NCI-H1417 treated with DMSO at 0.1 percent for 48 hours (cell line): Measurements from ENCODE around the gene CD248.
A peak's percentile ranks its signal among the peaks of the same experiment; 100 is the strongest.
"Not testable (repeated sequence)": the region's sequence is repeated elsewhere in the genome, so short reads cannot be mapped to it uniquely, and the experiment has no call there.

Experiments used
- DNase-seq: peaks from one replicate; lab custom pipeline; 2025; lab: John Stamatoyannopoulos, UW

Gene CD248

DNA sequence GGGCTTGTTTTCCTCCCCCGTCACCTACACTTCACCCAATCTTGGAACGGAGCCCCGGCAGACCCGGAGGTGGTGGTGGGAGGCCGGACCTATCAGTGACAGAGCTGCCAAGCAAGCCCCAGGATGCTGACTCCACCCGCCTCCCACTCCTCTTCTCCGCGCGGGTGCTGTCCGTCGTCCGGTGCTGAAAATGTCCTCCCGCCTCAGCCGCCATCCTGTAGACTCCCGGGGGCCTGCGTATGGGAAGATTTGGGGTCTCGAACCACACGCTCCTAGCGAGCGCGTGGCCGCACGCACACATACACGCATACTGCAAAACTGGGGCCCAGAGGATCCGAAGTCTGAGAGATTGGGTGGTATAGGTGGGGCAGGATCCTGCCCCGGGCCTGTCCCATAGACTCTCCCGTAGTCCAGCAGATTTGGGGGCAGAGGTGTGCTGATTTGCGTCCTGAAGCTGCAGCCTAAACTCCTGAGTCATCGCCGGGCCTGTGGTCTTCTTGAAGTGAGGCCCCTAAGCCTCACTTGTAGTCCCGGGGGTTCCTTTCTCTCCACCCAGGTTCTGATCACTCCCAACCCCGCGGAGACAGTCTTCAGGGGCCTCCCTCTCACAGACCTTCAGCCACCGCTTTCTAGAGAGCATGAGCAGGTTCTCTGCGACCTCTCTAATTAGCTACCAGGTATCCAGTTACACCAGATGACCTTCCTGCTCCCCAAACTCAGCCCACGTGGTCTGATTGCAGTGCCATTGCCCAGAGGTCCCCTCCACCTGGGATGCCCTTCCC, 27.1 kb downstream of the CD248 start:
- DNase-seq, result no peak

DNA sequence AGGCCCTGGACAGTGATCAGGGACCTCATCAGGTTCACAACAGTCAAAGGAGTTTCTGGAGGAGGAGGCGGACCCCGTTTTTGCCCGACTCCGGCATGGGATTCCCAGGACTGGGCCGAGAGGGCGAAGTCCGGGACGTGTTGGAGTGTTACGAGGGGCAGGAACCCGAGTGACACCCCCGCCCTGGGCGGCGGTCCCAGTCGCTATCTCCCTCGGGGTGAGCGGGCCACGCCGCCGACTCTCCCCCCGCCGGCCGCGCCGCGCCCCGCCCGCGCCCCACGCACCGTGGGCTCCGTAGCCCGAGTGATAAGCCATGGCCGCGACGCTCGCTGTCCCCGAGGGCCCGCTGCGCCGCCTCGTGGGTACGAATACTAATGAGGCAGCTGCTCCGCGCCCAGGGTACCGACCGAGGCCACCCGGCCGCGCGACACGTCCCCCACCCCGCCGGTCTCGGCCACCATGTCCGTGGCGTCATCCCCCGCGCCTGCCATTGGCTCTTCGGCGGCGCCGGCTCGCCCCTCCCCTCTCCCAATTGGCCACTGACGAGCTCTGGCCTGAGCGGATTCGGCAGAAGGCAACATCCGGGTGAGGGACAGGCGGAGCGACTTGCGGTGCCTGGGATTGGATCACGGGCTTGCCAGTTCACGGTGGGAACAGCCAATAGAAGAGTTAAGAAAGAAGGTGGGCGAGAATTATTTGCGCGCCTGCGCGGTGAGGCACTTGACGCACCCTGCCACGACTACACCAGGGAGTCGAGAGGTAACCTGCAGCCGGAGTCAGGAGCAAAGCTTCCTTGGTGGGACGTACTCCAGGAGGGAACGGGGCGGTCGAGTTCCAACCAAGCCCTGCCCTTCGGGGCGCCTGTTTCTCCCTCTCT, 27.9 kb downstream of the CD248 start, which contains the start of gene YIF1A:
TSS of gene YIF1A (minus strand) at position 473 of the 877 bp plus-strand sequence. CDS start at position 315, 158 bp downstream.
- DNase-seq, result peak; percentile 98

DNA sequence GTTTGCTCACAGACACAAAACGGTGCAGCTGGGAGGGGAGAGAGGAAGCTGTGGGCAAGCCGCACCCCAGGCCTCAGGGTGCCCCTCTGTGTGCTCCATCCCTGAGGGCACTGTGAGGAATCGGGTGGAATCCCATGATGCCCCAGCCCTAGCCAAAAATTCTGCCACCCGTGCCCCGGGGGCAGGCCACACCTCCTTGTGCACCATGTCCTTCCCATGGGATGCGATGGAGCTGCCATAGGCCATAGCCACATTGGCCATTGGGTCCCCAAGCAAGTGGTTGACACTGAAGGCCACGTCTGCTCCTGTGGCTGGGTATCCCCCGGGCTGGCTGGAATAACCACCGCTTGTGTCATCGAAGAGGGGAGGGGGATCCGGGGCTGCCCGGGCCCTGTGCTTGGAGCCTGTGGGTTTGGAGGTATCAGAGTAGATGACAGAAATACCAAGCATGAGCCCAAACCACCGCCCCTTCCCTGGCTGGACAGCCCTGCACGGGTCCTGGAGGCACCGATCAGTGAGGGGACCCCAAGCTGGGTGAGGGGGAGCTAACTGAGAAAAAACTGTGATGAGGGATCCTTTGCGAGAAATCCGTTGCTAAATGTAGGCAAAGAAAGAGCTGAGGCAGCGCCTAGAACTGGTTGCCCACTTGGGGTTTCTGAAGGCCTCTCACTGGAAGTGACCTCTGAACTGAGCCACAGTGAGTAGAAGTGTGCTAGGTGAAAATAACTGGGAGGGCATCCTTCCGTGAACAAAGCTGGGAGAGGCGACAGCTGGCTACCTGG, 28.8 kb downstream of the CD248 start:
- no peak for DNase-seq

DNA sequence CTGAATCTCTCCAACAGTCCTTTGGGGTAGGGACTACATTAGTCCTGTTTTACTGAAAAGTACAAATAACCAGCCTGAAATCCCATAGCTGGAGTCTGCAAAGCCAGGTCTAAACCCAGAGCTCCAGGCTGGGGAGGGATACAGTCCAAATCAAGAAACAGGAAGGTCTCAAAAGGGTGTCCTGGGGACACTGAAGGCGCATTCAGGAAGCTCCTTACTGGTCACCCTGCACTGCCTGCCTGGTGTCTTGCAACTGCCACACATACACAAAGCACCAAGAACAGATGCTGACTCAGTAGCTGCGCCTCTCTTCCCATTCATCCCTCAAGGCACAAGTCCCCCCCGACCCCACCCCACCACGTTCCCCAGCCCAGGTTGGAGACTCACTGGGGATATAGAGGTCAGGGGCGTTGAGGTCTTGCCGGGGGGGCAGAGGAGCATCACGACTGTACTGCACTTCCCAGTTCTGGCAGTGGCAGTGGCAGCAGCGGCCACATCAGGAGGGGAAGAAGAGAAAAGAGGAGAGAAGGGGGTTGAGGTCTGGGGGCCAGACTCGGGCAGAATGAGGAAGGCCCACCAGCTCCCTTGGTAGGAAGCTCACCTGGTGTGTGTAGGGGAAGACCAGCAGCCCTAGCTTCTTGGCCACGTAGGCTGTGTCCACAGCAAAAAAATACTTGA, 29.5 kb downstream of the CD248 start:
- DNase-seq, result no peak

DNA sequence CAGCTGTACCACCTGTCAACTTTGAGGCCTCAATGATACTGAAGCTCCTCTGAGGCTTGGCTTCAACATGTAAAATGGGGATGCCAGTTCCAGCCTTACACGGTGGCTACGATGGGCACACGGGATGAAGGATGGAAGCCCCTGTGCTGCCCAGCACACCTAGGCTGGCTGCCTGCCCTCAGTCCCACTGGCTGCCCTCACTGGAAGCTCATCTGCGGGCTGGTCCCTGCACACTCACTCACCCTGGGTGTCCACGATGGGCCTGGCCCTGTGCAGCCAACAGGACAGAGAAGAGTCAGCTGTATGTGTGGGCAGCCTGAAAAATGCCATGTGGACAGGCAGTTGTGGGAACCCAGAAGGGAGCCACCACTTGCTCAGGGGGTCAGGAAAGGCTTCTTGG, 30.1 kb downstream of the CD248 start:
- DNase-seq, result no peak

DNA sequence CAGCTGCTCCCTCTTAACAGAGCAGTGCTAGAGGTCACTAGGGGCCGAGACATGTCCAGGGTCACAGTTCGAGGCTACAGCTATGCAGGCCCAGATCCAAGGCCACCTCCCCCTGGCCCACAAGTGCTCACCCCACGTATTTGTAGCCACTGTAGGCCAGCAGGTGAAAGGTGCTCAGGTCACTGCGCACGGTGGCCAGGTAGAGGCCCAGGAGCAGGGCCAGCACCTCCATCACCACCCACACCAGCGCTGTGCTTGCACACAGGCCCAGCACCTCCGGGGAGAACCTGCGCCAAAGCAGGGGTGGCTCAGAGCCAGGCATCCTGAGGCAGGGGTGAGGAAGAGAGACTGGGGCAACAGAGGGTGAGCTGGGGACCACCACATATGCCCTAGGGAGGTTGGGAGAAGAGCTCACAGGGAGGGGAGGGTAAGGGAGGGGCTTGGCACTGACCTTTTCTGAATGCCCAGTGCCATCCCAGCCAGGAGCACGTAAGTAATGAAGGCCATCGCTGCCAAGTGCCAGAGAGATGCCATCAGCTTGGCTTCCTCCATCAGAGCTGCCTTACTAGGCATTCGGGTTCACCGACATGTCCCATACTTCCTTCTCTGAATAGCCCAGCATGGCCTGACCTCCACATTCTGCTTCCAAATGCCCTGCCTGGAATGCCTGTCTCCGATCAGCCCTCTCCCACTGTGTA, 31.4 kb downstream of the CD248 start:
- DNase-seq, result no peak

DNA sequence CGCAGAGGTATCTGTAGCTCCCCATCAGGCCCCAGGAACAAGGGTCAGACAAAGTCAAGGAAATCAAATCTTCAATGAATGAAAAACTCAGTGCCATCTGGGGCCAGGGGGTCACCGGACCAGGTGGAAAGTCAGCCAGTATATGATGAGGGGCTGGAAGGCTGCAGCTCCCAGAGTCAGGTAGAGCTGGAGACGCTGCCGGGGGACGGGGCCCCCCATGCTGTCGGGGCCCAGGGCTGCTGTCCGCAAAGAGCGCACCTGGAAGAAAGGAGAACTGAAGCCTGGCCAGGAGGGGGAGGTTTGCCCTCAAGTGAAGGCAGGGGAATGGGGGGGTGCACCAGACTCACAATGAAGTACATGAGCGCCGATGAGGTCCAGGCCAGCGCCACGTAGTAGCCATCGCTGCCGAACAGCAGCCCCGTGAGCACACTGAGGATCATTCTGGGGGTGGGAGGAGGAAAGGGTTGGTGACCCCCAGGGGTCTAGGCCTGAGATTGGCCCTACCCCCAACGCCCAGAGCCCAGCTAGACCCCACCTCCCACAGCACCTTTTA, 32.2 kb downstream of the CD248 start:
- no peak for DNase-seq

DNA sequence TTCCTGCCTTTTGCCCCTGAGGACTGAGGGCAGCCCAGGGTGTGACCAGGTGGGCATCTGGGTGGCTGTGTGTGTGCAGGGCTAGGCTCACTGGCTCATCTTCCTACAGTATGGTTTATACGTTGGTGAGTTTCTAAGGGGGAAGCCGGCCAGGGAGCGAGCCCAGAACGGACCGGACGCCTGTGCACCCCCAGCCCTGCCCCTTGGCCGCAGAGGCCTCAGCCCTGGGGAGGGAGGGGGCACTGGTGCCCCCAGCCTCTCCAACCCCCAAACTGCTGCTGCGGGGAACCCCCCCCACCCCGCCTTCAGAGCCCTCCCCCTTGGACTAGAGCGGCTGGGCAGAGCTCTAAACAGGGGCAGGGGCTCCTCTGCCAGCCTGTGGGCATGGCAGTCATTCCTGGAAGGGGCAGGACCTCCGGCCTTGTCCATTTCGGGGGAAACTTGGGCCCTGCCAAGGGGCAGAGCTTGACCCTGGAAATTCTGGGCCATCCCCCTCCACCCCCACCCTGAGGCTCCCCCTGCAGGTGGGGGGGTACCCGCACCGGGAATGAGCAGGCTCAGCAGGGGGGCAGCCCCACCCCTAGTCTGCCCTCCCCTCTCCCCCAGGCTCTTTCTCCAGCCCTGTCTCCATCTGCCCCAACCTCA, 33.3 kb downstream of the CD248 start:
- no peak for DNase-seq

DNA sequence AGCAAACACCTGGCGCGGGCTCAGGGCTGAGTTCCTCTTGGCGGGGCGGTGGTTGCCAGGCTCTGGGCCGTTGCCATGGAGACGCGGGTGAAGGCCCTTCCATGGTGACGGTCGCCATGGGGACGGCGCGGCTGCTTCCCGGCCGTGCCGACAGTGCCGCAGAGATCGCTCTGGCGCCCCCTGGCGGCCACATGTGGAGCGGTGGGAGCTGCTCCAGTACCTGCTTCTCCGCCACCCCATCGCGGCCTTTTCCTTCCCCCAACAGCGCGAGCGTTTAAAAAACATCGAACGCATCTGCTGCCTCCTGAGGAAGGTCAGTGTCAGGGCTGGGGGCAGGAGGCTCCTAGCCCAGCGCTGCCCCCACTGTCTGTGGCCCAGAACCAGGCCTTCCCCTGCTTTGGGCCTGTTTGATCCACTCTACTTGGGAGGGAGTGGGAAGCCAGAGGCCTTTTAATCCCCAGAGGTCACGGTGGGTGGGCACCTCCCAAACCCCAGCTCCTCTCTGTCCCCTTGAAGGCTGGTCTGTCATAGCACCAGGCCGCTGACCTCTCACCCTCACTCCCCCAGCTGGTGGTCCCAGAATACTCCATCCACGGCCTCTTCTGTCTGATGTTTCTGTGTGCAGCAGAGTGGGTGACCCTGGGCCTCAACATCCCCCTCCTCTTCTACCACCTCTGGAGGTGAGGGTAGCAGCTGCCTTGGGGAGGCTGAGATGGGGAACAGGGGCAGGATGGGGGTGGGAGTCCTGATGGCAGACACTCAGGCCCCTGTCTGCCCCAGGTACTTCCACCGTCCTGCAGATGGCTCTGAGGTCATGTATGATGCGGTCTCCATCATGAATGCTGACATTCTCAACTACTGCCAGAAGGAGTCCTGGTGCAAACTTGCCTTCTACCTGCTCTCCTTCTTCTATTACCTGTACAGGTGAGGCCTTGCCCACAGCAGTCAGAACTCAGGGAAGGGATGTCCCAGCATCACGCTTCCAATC, 34.1 kb downstream of the CD248 start:
- peak; percentile 90 for DNase-seq

DNA sequence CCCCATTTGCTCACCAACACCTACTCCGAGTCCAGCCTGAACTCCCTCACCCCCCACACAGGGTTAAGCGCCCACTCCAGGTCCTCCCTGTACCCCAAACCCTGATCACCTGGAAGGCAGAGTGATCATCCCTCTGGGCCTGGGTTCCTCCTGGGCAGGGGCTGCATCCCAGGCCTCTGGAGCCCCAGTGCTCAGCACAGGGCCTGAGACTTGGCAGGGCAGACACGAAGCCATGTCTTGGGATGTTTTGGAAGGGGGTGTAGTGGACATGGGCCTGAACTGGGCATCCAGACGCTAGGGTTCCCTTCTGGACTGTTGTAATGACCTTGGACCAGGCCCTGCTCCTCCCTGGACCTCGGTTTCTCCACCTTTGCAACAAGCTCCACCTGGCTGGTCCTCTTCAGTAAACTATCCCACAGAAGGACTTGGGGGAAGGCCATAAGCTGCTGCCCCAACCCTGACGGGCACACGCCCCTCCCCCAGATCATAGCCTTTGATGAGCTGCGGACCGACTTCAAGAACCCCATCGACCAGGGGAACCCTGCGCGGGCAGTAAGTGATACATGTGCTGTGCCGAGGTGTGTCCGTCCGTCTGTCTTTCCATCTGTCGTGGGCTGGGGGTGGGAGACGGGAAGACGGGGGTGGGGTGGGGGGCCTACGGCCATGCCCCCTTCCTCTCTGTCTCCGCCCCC, 34.9 kb downstream of the CD248 start:
- no peak for DNase-seq

DNA sequence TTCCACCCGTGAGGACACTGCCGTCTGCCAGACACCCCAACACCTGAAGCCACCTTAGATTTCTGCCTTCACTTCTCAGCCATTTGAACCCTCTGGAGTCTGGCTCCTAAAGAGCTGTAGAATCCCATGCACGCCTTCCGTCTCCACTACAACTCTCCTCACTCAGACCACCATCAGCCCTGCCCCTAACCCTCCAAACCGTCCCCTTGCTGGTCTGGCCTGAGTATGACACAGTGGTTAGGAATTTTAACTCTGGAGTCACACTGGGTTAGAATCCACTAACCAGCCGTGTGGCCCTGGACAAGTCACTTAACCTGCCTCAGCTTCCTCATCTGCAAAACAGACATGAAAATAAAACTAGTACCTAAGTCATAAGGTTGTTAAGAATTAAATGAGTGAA, 35.8 kb downstream of the CD248 start:
- no peak for DNase-seq

DNA sequence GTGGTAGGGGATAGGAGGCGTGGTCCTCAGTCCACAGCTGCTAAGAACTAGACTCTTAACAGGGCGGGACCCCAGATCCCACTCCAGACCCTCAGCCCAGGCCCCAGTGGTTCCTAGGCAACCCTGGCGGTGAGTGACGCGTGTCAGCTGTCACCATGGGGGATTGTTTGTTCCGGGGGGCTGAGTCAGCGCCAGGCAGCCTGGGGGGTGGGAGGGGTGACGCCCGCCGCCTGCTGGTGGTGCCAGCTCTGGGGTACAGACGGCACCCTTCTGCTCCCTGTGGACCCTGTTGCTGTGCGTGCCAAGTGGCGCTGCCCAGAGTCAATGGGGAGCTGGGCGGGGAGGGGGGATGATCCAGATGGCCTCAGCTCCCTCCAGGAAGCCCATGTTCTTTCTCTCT, 36.4 kb downstream of the CD248 start:
- no peak for DNase-seq

DNA sequence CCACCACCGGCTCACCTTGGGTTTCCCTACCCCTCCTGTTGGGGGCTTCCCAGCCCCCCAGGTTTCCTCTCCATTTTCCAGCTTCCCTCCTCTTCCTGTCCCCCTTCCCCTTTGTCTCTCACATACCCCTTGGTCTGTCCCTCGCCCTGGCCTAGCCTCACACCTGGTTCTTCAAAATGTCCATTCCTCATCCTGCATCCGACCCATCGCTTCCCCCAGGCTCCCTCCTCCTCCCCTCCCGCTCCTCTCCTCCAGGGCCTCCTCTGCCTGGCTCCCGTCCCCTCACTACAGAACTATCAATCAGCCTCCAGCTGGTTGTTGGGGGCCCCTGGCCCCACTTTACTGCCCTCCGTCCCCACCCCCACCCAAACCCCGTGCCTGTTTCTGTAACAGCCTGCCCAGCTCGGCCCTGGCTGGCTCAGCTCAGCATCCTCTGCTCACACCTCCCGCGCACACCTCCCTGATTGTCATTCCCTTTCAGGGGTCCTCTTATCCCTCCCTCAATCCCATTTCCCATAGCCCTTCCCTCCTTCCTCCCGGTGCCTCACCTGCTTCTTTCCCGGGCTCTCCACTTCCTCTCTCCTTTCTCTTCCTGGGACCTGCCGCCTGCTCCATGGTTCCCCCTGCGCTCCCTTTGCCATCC, 37.6 kb downstream of the CD248 start:
- no peak for DNase-seq

DNA sequence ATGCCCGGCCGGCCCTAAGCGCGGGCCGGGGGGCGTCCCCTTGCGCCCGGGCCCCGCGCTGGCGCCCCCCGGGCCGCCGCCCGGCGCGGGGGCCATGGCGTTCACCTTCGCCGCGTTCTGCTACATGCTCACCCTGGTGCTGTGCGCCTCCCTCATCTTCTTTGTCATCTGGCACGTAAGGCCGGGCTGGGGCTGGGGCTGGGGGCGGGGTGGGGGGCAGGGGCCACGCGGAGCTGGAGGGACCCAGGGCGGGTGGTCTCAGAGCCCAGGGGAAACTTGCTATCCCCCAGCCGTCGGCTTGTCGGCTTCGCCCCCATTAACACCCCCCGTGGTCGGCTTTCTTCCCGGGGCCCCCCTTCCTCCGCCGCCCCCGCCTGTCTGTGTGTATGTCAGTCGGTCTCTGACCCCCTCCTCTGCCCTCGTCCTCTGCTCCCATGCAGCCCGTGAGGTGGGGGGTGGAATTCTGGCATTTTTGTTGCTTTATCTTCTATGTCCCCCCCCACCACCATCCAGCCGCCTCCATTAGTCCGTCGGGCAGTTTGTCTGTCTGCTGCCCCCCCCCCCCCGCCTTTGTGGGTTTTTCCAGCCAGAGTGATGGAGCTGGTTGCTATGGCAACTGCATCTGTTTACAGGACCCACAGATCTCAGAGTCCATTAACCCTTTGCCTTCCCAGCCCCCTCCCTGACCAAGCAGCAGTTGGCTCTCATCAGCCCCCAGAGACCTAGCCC, 38.3 kb downstream of the CD248 start:
- no peak for DNase-seq

DNA sequence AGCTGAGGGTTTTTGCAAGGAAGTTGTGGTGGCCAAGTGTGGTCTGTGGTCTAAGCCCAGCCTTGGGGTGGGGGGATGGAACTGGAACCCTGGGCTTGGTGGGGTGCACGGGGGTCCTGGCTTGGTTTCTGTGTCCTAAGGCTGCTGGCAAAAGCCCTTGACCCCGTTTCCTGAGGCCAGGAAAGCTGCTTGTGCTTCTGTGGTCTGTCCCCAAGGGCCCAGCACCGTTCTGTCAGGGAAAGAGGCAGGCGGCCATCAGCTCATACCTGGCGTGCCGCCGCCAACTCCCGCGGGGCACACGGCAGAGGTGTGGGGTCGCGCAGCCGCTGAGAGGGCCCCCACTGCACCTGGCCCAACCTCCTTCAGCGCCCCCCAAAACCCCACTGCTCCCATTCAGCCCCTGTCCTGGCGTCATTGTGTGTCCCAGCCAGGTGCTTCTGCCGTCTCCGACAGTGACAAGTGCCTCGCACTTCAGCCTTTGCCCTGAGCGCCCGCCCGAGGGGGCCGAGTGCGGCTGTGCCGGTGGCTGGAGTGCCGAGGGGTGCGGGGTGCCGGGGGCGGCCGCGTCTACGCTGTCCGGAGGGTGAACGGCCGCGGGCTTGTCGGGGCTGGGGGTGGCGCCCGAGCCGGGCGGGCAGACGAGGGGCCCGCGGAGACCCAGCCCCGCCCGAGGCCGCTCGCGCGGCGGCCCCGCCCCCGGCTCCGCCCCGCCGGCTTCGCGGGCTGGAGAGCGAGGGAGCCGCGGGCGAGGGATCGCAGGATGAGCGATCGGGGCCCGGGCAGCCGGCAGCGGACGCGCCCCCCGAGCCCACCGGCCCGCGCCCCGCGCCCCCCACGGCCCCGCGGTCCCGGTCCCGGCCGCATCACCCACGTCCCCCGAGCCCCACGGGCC, 39.1 kb downstream of the CD248 start, which contains the start of gene CNIH2:
TSS of gene CNIH2 (plus strand) at position 705 of the 892 bp plus-strand sequence. CDS start 282 bp downstream, outside the sequence.
- no peak for DNase-seq

DNA sequence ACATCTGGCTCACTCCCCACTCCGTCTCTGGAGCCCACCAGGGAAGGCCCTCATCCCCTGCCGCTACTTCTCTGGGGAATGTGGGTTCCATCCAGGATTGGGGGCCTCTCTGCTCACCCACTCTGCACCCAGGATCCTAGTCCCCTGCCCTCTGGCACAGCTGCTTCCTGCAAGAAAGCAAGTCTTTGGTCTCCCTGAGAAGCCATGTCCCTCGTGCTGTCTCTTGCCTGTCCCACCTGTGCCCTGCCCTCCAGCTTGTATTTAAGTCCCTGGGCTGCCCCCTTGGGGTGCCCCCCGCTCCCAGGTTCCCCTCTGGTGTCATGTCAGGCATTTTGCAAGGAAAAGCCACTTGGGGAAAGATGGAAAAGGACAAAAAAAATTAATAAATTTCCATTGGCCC, 39.8 kb downstream of the CD248 start:
- not testable (repeated sequence) for DNase-seq
